GM19351 (cell line): ENCODE results near the gene NEIL1.
"Not testable (repeated sequence)": the region's sequence is repeated elsewhere in the genome, so short reads cannot be mapped to it uniquely, and the experiment has no call there.

Experiments
- ATAC-seq: cut with Tn5 transposase; IDR thresholded peaks from one replicate; pipeline ENCODE4 v1.9.1; 2021; ENCODE audit warnings: mild to moderate bottlenecking, moderate library complexity; ENCODE audit not compliant: unreplicated experiment

The NEIL1 gene

DNA sequence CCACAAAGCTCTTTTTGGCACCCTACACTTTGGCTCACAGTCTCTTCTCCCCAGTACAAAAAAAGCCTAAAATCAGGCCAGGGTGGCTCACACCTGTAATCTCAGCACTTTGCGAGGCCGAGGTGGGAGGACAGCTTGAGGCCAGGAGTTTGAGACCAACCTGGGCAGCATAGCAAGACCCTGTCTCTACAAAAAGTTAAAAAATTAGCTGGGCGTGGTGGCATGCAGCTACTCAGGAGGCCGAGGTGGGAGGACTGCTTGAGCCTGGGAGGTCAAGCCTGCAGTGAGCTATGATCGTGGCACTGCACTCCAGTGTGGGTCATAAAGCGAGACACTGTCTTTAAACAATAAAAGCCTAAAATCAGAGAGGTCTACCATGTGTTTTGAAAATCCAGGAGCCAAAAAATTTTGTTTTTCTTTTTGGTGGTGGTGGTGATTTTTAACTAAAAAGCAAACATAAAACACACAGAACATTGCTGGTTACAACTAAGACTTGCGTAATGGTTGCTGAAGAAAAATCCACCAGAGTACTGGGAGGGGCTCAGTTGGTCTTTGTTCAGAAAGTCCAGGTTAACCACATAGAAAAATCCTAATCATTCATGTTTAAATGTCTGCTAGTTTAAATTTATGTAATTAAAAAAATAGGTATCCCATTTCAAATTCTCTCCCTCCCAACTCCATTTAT is 23.2 kb downstream of the NEIL1 start:
- no peak for ATAC-seq

DNA sequence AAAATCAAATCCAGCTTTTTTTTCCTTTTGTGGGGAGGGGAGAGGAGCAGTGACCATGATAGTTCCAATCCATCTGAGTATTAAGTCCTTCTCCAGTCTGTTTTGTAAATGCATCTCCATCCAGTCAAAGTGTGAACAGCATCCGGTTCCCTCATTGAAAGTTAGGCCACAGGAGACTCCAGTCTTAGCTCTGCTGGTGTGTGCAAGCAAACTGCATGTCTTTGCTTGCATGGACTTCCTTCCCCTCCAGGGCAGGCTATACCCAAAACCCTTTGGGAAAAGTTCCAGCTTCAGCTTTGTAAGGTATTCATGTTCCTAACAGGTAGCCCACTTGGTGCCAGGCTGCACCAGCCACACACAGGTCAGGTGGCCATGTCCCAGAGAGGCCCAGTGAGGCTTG is 24.6 kb downstream of the NEIL1 start:
- ATAC-seq = no peak

DNA sequence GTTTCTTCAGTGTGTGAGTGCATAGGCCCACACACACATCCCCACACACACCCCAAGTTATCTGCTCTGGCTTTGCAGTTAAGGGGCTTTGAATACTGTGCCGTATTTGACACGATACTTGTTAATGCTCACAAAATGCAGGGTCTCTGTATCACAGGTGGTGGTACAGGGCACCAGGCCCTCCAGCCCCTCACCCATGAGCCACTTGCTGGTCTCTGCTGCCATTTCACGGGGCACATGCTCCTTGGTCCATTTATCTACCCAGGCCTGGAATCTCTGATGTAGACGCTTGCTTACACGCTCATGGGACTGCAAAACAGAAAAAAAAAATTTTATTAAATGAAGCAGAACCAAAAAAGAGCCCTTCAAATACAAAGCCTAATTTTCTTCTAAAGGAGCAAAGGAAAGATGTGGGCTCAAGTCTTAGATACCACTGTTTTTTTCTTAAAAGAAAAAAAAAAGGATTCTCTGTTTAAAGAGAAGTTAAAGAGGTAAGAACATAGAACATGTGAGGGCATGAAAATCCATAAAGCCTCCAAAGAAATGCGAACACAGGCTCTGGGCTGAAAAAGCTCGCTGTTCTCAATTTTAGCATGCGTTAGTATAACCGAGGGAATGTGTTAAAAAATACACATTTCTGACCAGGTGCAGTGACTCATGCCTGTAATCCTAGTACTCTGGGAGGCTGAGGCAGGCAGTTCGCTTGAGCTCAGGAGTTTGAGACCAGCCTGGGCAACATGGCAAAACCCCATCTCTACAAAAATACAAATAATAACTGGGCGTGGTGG is 25.3 kb downstream of the NEIL1 start:
- no peak for ATAC-seq

DNA sequence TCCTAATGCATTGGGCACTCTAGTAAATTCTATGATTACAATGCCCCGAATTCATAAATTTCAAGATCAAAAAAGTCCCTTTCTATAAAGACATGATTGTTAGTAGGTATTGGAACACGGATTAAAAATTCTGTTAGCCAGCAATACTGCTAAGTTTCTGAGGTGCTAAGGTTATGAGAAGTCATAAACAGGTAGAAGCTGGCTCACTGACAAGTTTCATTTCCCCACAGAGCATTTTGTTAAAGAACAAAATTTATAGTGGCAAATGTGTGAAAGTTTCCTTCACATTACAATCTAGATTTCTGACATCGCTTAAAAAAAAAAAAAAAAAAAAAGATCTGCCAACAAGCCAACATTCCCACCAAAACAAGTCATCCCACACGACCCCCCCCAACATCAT is 33.9 kb downstream of the NEIL1 start:
- ATAC-seq = no peak

DNA sequence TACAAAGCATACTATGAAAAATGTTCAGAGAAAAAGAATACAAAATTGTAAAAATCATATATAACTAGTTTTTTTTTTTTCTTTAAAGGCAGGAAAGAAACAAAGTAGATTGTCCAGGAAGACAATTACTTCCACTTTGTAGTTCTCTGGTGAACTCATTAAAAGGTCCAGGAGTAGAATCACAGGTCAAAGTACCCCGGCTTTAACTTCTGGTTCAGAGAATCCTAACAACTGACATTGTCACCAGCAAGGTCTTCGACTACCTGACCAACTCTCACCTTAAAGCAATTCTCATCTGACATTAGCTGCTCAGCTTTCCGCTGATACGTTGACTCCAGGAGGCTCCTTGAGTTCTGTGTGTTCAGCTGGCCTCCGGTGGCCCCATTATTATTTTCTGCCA is 37.1 kb downstream of the NEIL1 start:
- not testable (repeated sequence) for ATAC-seq

DNA sequence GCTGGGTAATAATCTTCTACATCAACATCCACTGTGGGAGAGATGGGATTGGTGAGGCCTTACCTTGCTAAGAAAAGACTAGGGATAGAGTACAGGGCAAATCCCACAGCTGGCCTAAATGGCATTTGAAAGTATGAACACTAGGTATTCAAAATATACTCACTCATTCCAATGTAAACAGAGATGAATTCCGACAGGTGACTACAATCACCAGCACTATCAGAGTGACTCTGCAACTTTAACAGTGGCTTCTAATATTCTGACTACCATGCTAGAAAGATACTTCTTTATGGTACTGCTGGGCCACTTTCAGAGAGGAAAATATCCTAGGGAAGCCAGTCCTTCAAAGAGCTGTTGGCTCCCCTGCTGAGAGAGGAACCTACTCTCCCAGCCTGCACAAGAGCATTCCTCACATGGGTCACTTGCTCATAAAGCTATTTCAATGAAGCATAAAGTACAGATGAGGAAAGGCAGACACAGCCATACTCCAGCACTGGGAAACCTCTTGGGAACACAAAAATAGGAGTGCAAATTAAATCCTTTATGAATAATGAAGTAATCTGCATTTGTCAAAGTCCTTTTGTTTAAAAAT is 43.0 kb downstream of the NEIL1 start:
- ATAC-seq = no peak

DNA sequence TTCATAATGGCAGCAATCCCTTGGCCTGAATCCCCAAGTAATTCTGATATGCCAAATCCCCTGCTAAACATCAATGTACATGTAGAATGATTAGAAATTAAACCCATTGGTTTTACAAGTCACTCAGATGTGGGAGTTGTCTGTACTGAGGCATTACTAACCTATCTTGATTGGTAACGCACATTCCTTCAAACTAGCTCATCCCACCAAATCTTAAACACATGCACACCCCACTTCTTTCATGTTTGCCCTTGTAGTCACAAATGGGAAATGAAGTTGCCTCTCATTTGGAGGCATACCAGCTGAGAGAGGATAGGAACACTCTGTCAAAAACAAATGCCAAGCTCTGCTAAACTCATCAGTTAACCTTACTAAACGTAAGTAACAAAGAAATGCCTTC is 50.7 kb downstream of the NEIL1 start:
- no peak for ATAC-seq

DNA sequence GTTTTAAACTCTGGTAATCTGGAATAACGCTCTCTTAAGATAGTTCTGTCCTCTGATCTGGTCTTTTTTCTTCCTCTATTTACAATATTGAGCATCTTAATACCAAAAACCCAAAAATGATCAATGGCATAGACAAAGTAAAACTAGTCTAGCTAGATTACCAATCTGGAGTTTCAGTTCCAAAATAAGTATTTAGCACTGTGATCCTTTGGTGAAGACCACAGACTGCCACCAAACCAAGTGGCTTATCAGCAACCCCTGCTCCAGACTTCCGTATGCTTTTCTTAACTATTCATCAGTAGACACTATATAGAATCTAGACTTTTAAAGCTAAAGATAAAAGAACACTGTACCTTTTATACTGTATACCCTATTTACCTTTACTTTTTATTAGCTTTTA is 57.1 kb downstream of the NEIL1 start:
- no peak for ATAC-seq
